Subcutaneous adipose tissue (tissue), 4 donors: Measurements from ENCODE around the gene DNAH8. TPM values are rescaled to one million over a fixed set of nuclear protein-coding genes. Genes with fewer than 3 reads are reported as not detected.

Source experiments
- CTCF ChIP-seq: fragments of 450-650 bp; IDR thresholded peaks from one replicate; pipeline ENCODE4 v1.5.1; 2016; ENCODE audit warnings: low read depth, mild to moderate bottlenecking, control low read depth, antibody characterized with exemption, moderate library complexity
- total RNA-seq, 4 donors: library from RNA; depleted of rRNA; stranded (reverse); fragments of >200 nt; gene quantifications; one replicate each; pipeline ENCODE4 v1.1.0, GENCODE V29; 2016

DNAH8 gene
- total RNA-seq, 4 donors from 2014 or later: not detected

DNA sequence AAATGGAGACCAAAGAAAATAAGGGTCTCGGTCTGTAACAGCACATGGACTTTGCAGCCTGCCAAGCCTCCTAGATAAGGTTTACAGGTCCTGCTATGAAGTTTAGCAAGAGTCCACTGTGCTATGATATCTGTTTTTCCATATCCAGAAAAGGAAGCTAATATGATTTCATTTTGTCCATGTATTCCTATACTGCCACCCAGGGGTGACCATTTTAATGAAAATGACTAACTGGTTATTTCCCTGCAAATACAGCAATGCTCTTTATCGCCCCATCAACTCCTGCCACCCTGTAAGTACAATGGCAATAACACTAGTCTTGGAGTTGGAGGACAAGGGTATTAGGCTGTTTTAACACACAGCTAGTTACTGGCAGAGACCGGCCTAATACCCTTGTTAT is 218.3 kb downstream of the DNAH8 start:
- TF ChIP-seq CTCF: no peak

DNA sequence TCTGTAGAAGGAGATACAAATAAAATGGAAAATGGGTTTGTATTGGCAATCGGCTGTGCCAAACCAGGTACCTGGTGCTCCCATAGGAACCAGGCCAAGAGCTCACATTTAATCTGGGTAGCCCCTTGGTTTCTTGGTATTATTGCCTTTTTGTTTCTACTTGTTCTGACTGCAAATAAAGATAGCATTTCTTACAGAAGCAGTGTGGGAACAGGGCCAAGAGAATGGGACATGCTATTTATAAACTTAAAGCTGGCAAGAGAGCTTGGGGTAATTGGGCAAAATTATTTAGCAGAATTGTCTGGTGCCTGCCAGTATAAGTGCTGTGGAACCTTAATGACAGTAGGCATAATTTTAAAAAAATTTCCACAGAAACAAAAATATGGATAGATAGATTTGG is 219.9 kb downstream of the DNAH8 start:
- TF ChIP-seq CTCF: no peak

GRCh38 chr6:38937839-38938613 is 222.9 kb downstream of the DNAH8 start:
- TF ChIP-seq CTCF: no peak

GRCh38 chr6:38938741-38939140 is 223.6 kb downstream of the DNAH8 start:
- no peak for TF ChIP-seq CTCF

GRCh38 chr6:38942442-38942841 is 227.3 kb downstream of the DNAH8 start:
- TF ChIP-seq CTCF: no peak

- no peak for TF ChIP-seq CTCF
Measured at GRCh38 chr6:38942965-38943364, 227.9 kb downstream of the DNAH8 start.

GRCh38 chr6:38943964-38944363 is 228.9 kb downstream of the DNAH8 start:
- no peak for TF ChIP-seq CTCF
